ENCODE results near the gene HUWE1. TPM values are rescaled to one million over a fixed set of nuclear protein-coding genes. Genes with fewer than 3 reads are reported as not detected.

The HUWE1 gene
- total and polyA plus RNA-seq, 9 of the 15 experiments (the other 6 are each of a cell fraction or from before 2014, with no cell fraction given), result 23.9 to 204 (median 65.1) TPM

- TF ChIP-seq MGA (IDR thresholded peaks at IDR 0.05), result no peak
- no peak for TF ChIP-seq ID3 (CRISPR knock-in tag; IDR thresholded peaks at IDR 0.05)
- no peak for TF ChIP-seq ID3 (tag; IDR thresholded peaks at IDR 0.05)
Observed at GRCh38 chrX:53606456-53606855, 80.1 kb downstream of the HUWE1 start (continued).

All from K562 (cell line).